ENCODE results near the gene MIEF1.
"Not testable (repeated sequence)": the region's sequence is repeated elsewhere in the genome, so short reads cannot be mapped to it uniquely, and the experiment has no call there.

MIEF1 gene

GRCh38 chr22:39512026-39512425, 9.9 kb downstream of the MIEF1 start:
- DNase-seq (ENCODE audit: low read depth, low spot score): no peak

GRCh38 chr22:39513791-39514190, 11.7 kb downstream of the MIEF1 start:
- DNase-seq (ENCODE audit: low read depth, low spot score): no peak

GRCh38 chr22:39514373-39514973, 12.4 kb downstream of the MIEF1 start:
- peak; percentile 45 for DNase-seq (ENCODE audit: low read depth, low spot score)

GRCh38 chr22:39515266-39516050, 13.4 kb downstream of the MIEF1 start:
- no peak for DNase-seq (ENCODE audit: low read depth, low spot score)

- DNase-seq (ENCODE audit: low read depth, low spot score): no peak
These were observed 15.4 kb downstream of the MIEF1 start for GRCh38 chr22:39517470-39517869.

GRCh38 chr22:39518144-39518786, 16.2 kb downstream of the MIEF1 start:
- DNase-seq (ENCODE audit: low read depth, low spot score): peak; percentile 22

GRCh38 chr22:39518996-39519680, 17.0 kb downstream of the MIEF1 start:
- no peak for DNase-seq (ENCODE audit: low read depth, low spot score)

- DNase-seq (ENCODE audit: low read depth, low spot score): peak; percentile 100
These were observed 17.7 kb downstream of the MIEF1 start for GRCh38 chr22:39519681-39520225.

- DNase-seq (ENCODE audit: low read depth, low spot score): peak; percentile 94
These were observed 18.4 kb downstream of the MIEF1 start, which contains the start of gene ATF4 for GRCh38 chr22:39520226-39521105. Gene ATF4 (plus strand): TSS chr22:39520562. CDS start chr22:39521446, 884 bp downstream.

- DNase-seq (ENCODE audit: low read depth, low spot score): not testable (repeated sequence)
These were observed 19.2 kb downstream of the MIEF1 start for GRCh38 chr22:39521106-39521885.

- not testable (repeated sequence) for DNase-seq (ENCODE audit: low read depth, low spot score)
These were observed 20.0 kb downstream of the MIEF1 start for GRCh38 chr22:39522091-39522490.

GRCh38 chr22:39522567-39523300, 20.6 kb downstream of the MIEF1 start:
- peak; percentile 60 for DNase-seq (ENCODE audit: low read depth, low spot score)

GRCh38 chr22:39524089-39524752, 22.1 kb downstream of the MIEF1 start:
- DNase-seq (ENCODE audit: low read depth, low spot score): no peak

GRCh38 chr22:39524753-39525657, 22.9 kb downstream of the MIEF1 start:
- no peak for DNase-seq (ENCODE audit: low read depth, low spot score)

GRCh38 chr22:39525658-39525975, 23.5 kb downstream of the MIEF1 start:
- no peak for DNase-seq (ENCODE audit: low read depth, low spot score)

GRCh38 chr22:39526736-39527171, 24.7 kb downstream of the MIEF1 start:
- no peak for DNase-seq (ENCODE audit: low read depth, low spot score)

- DNase-seq (ENCODE audit: low read depth, low spot score): no peak
These were observed 25.4 kb downstream of the MIEF1 start for GRCh38 chr22:39527481-39527961.
